ENCODE measurements around the gene SEMA5A. TPM values are rescaled to one million over a fixed set of nuclear protein-coding genes. Genes with fewer than 3 reads are reported as not detected.

The SEMA5A gene
- total and polyA plus RNA-seq, 8 donors = 18.2 to 29.5 (median 20.8) TPM

GRCh38 chr5:9338796-9339195, 207.1 kb downstream of the SEMA5A start:
- intact Hi-C loops (cut with DNase I) = no loop called here
- DNase-seq (no peak), ATAC-seq (no peak)
- TF ChIP-seq CTCF (IDR thresholded peaks at IDR 0.05) = no peak
- no peaks in the 10 kb centered on the region for H3K27me3 ChIP-seq
- H3K27ac ChIP-seq = no peak overlapping the region
- no peaks in the 10 kb centered on the region for H3K9me3 ChIP-seq
- H3K36me3 ChIP-seq = no peaks in the 10 kb centered on the region
- H3K4me3 ChIP-seq = no peak overlapping the region
- peaks cover 0 to 4% of the 10 kb centered on the region in 2 donors for H3K4me1 ChIP-seq

- H3K27me3 ChIP-seq = no peaks in the 10 kb centered on the region
- ATAC-seq (no peak), DNase-seq (no peak)
- no peak overlapping the region for H3K27ac ChIP-seq
- H3K36me3 ChIP-seq = no peaks in the 10 kb centered on the region
- H3K4me3 ChIP-seq = no peak overlapping the region
- no peaks in the 10 kb centered on the region for H3K9me3 ChIP-seq
- H3K4me1 ChIP-seq = peaks cover 0 to 4% of the 10 kb centered on the region in 2 donors
- intact Hi-C loops (cut with DNase I) = no loop called here
- no peak for TF ChIP-seq CTCF (IDR thresholded peaks at IDR 0.05)
Observed at GRCh38 chr5:9337928-9338595, 207.8 kb downstream of the SEMA5A start.

- no peak for ATAC-seq
- intact Hi-C loops (cut with DNase I) = no loop called here
- no peaks in the 10 kb centered on the region for H3K36me3 ChIP-seq
Observed at GRCh38 chr5:9335754-9336495, 209.9 kb downstream of the SEMA5A start.

GRCh38 chr5:9335269-9335668, 210.6 kb downstream of the SEMA5A start:
- no peak for ATAC-seq
- Histone ChIP-seq H3K9me3 (no peaks in the 10 kb centered on the region), H3K4me1 (no peaks in the 10 kb centered on the region), H3K27ac (no peak overlapping the region), H3K4me3 (no peak overlapping the region), H3K36me3 (no peaks in the 10 kb centered on the region), H3K27me3 (no peaks in the 10 kb centered on the region)
- no peak for DNase-seq
- TF ChIP-seq CTCF (IDR thresholded peaks at IDR 0.05) = no peak
- intact Hi-C loops (cut with DNase I) = no loop called here

More at GRCh38 chr5:9335754-9336495, 209.9 kb downstream of the SEMA5A start:
- DNase-seq = no peak
- H3K9me3 ChIP-seq = no peaks in the 10 kb centered on the region
- no peak for TF ChIP-seq CTCF (IDR thresholded peaks at IDR 0.05)
- no peaks in the 10 kb centered on the region for H3K27me3 ChIP-seq
- H3K4me1 ChIP-seq = no peaks in the 10 kb centered on the region
- no peak overlapping the region for H3K27ac ChIP-seq
- no peak overlapping the region for H3K4me3 ChIP-seq

- Histone ChIP-seq H3K9me3 (no peaks in the 10 kb centered on the region), H3K36me3 (no peaks in the 10 kb centered on the region), H3K4me1 (no peaks in the 10 kb centered on the region), H3K4me3 (no peak overlapping the region), H3K27ac (no peak overlapping the region), H3K27me3 (no peaks in the 10 kb centered on the region)
- DNase-seq (no peak), ATAC-seq (no peak)
- intact Hi-C loops (cut with DNase I) = no loop called here
- no peak for TF ChIP-seq CTCF (IDR thresholded peaks at IDR 0.05)
Observed at GRCh38 chr5:9332026-9332425, 213.8 kb downstream of the SEMA5A start.
